Measurements from ENCODE around the gene SACS. TPM values are rescaled to one million over a fixed set of nuclear protein-coding genes. Genes with fewer than 3 reads are reported as not detected.
"Not testable (repeated sequence)": the region's sequence is repeated elsewhere in the genome, so short reads cannot be mapped to it uniquely, and the experiment has no call there.

The SACS gene
- total RNA-seq, 2 experiments from 2014 or later: 17.7 to 20.8 TPM

GRCh38 chr13:23414682-23415081, 18.8 kb downstream of the SACS start:
- H3K4me1 Mint-ChIP-seq: no peaks in the 10 kb centered on the region
- no peak overlapping the region for H3K4me3 Mint-ChIP-seq
- ChIA-PET POLR2A (no interaction called here), CTCF (no interaction called here)
- no peak for DNase-seq
- H3K36me3 Mint-ChIP-seq (ENCODE audit: low read depth): no peaks in the 10 kb centered on the region
- H3K9me3 Mint-ChIP-seq: no peaks in the 10 kb centered on the region
- peaks cover 4% of the 10 kb centered on the region for H3K27me3 Mint-ChIP-seq
- H3K27ac Mint-ChIP-seq: no peak overlapping the region

- no peak for DNase-seq
- H3K4me3 Mint-ChIP-seq: no peak overlapping the region
- no peaks in the 10 kb centered on the region for H3K9me3 Mint-ChIP-seq
- ChIA-PET POLR2A (no interaction called here), CTCF (no interaction called here)
- H3K36me3 Mint-ChIP-seq (ENCODE audit: low read depth): no peaks in the 10 kb centered on the region
- H3K4me1 Mint-ChIP-seq: peaks cover 1% of the 10 kb centered on the region
- H3K27me3 Mint-ChIP-seq: peaks cover 4% of the 10 kb centered on the region
- H3K27ac Mint-ChIP-seq: no peak overlapping the region
These were observed 21.8 kb downstream of the SACS start for GRCh38 chr13:23411706-23412105.

- CTCF ChIA-PET: no interaction called here
- POLR2A ChIA-PET: no interaction called here
- H3K9me3 Mint-ChIP-seq: no peaks in the 10 kb centered on the region
- peaks cover 1% of the 10 kb centered on the region for H3K4me1 Mint-ChIP-seq
- DNase-seq: no peak
- H3K27ac Mint-ChIP-seq: no peak overlapping the region
- H3K36me3 Mint-ChIP-seq (ENCODE audit: low read depth): no peaks in the 10 kb centered on the region
- no peak overlapping the region for H3K4me3 Mint-ChIP-seq
- peaks cover 4% of the 10 kb centered on the region for H3K27me3 Mint-ChIP-seq
These were observed 22.3 kb downstream of the SACS start for GRCh38 chr13:23411220-23411619.

DNA sequence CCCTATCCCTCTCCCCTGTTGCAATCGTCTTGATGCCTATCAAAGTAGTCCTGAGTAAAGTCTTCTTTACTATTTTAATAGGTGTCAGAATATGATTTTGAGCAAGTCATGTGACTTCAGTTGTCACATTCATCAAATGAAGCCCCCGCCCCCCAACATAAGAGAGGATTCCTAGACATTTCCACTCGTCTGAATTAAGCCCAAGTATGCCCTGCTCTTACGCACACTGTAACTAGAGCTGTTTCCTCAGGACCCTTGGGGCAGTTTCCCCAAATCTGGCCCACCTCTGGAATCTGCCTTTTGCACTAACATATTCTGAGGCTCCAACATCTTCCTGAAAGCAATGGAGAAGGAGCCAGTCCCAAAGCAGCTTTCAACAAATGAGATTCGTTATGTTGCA, 25.5 kb downstream of the SACS start:
- Mint-ChIP-seq H3K36me3 (ENCODE audit: low read depth) (no peaks in the 10 kb centered on the region), H3K4me3 (no peak overlapping the region), H3K27me3 (peaks cover 14% of the 10 kb centered on the region), H3K9me3 (no peaks in the 10 kb centered on the region), H3K4me1 (peaks cover 1% of the 10 kb centered on the region), H3K27ac (no peak overlapping the region)
- POLR2A ChIA-PET: interaction anchor here (0.5 kb wide), 1 partner anchor 1050 kb away, joined by 3 read pairs; no protein-coding TSS in a partner anchor
- CTCF ChIA-PET: interaction anchor here (1.3 kb wide), 1 partner anchor 16 kb away, joined by 5 read pairs; no protein-coding TSS in a partner anchor
- no peak for DNase-seq

DNA sequence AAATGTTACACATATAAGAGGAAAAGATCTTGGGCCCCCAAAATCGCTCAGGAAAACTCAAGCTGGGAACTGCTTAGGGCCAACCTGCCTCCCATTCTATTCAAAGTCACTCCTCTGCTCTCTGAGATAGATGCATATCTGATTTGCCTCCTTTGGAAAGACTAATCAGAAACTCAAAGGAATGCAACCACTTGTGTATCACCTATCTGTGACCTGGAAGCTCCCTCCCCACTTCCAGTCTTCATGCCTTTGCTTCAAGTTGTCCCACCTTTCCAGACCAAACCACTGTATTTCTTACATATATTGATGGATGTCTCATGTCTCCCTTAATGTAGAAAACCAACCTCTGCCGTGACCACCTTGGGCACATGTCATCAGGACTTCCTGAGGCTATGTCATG, 32.3 kb downstream of the SACS start:
- H3K27me3 Mint-ChIP-seq: peaks cover 12% of the 10 kb centered on the region
- H3K4me3 Mint-ChIP-seq; DNase-seq; POLR2A ChIA-PET; H3K36me3 Mint-ChIP-seq (ENCODE audit: low read depth); CTCF ChIA-PET; H3K27ac Mint-ChIP-seq; H3K4me1 Mint-ChIP-seq: not testable (repeated sequence)
- peaks cover 12% of the 10 kb centered on the region for H3K9me3 Mint-ChIP-seq

GRCh38 chr13:23399347-23399746, 34.2 kb downstream of the SACS start:
- no peak for DNase-seq
- H3K27me3 Mint-ChIP-seq: peaks cover 11% of the 10 kb centered on the region
- ChIA-PET POLR2A (no interaction called here), CTCF (no interaction called here)
- H3K36me3 Mint-ChIP-seq (ENCODE audit: low read depth): no peaks in the 10 kb centered on the region
- H3K4me3 Mint-ChIP-seq: no peak overlapping the region
- H3K9me3 Mint-ChIP-seq: peaks cover 12% of the 10 kb centered on the region
- H3K27ac Mint-ChIP-seq: no peak overlapping the region
- H3K4me1 Mint-ChIP-seq: no peaks in the 10 kb centered on the region

DNA sequence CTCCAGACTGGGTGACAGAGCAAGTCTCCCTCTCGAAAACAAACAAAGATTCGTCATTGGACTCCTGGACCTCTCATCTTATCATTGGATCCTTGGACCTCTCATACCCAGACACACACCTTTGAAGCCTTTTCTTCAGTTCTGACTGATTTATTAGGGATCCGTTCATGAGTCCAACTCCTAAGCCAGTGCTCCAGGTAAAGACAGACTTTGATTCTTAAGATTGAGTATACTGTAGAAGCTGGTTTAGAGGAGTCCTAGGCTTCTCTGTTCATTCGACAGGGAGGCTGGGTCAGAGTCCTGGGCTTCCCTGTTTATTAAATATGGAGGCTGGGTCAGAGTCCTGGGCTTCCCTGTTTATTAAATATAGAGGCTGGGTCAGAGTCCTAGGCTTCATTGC, 38.7 kb downstream of the SACS start:
- no peak for DNase-seq
- peaks cover 9% of the 10 kb centered on the region for H3K9me3 Mint-ChIP-seq
- no peak overlapping the region for H3K27ac Mint-ChIP-seq
- POLR2A ChIA-PET: no interaction called here
- no peaks in the 10 kb centered on the region for H3K4me1 Mint-ChIP-seq
- H3K36me3 Mint-ChIP-seq (ENCODE audit: low read depth): no peaks in the 10 kb centered on the region
- peaks cover 2% of the 10 kb centered on the region for H3K27me3 Mint-ChIP-seq
- H3K4me3 Mint-ChIP-seq: no peak overlapping the region
- CTCF ChIA-PET: no interaction called here

GRCh38 chr13:23392925-23393645, 40.4 kb downstream of the SACS start:
- DNase-seq: no peak
- Mint-ChIP-seq H3K4me1 (no peaks in the 10 kb centered on the region), H3K27me3 (peaks cover 2% of the 10 kb centered on the region), H3K9me3 (no peaks in the 10 kb centered on the region), H3K4me3 (no peak overlapping the region), H3K36me3 (ENCODE audit: low read depth) (no peaks in the 10 kb centered on the region), H3K27ac (no peak overlapping the region)
- ChIA-PET CTCF (no interaction called here), POLR2A (no interaction called here)

DNA sequence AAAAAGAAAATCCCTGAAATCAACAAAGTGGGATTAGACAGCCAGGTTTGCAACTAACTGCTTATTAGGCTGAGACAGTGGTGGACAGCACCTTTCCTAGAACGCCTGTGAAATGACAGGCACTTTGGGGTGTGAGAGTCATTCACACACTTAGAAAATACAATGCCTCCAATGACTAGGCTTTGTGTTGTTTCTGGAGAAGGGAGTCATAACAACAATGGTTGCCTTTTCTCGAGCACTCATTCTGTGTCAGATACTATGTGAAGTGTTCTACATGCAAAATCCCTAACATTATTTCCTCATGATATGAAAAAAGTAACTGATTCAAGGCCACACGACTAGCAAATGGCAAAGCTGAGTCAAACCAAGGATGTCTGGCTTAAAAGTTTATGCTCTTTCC, 41.2 kb downstream of the SACS start:
- no peak overlapping the region for H3K4me3 Mint-ChIP-seq
- no peaks in the 10 kb centered on the region for H3K9me3 Mint-ChIP-seq
- H3K36me3 Mint-ChIP-seq (ENCODE audit: low read depth): no peaks in the 10 kb centered on the region
- ChIA-PET POLR2A (no interaction called here), CTCF (no interaction called here)
- H3K27me3 Mint-ChIP-seq: peaks cover 5% of the 10 kb centered on the region
- no peak for DNase-seq
- H3K27ac Mint-ChIP-seq: no peak overlapping the region
- no peaks in the 10 kb centered on the region for H3K4me1 Mint-ChIP-seq

DNA sequence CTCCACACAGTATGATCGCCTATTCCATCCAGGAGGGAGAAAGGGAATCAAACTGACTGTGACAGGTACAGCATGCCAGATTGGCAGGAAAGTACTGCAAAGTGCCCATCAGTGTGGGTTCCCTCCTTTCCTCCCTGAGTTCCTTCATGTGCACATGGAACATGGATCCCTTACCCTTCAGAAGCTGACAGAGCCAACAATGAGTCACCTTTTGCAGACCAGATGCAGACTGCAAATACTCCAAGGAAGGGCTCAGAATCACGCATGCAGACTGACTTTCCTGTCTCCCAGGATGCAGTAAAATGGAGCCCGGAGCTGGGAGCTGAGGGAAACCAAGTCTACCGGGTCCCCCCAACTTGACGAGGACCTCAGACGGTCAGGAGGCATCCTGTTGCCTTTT, 41.8 kb downstream of the SACS start:
- Mint-ChIP-seq H3K4me3 (no peak overlapping the region), H3K27me3 (peaks cover 5% of the 10 kb centered on the region), H3K36me3 (ENCODE audit: low read depth) (no peaks in the 10 kb centered on the region), H3K27ac (no peak overlapping the region), H3K9me3 (no peaks in the 10 kb centered on the region), H3K4me1 (peaks cover 2% of the 10 kb centered on the region)
- no peak for DNase-seq
- ChIA-PET CTCF (no interaction called here), POLR2A (no interaction called here)

- DNase-seq: no peak
- no peaks in the 10 kb centered on the region for H3K9me3 Mint-ChIP-seq
- no peak overlapping the region for H3K4me3 Mint-ChIP-seq
- peaks cover 14% of the 10 kb centered on the region for H3K27me3 Mint-ChIP-seq
- peaks cover 26% of the 10 kb centered on the region for H3K4me1 Mint-ChIP-seq
- no peak overlapping the region for H3K27ac Mint-ChIP-seq
- H3K36me3 Mint-ChIP-seq (ENCODE audit: low read depth): no peaks in the 10 kb centered on the region
- ChIA-PET CTCF (no interaction called here), POLR2A (interaction anchor here (1.0 to 1.5 kb wide), 2 partner anchors 11 to 14 kb away, joined by 4 to 6 read pairs; no protein-coding TSS in a partner anchor)
These were observed 47.0 kb downstream of the SACS start for GRCh38 chr13:23386533-23386932.

- CTCF ChIA-PET: no interaction called here
- Mint-ChIP-seq H3K36me3 (ENCODE audit: low read depth) (no peaks in the 10 kb centered on the region), H3K4me1 (peaks cover 26% of the 10 kb centered on the region), H3K27ac (no peak overlapping the region), H3K4me3 (no peak overlapping the region), H3K9me3 (no peaks in the 10 kb centered on the region), H3K27me3 (peaks cover 14% of the 10 kb centered on the region)
- POLR2A ChIA-PET: interaction anchor here (1.0 to 1.5 kb wide), 2 partner anchors 10 to 14 kb away, joined by 4 to 6 read pairs; no protein-coding TSS in a partner anchor
- no peak for DNase-seq
These were observed 47.6 kb downstream of the SACS start for GRCh38 chr13:23385931-23386330.

- H3K4me1 Mint-ChIP-seq: peaks cover 38% of the 10 kb centered on the region
- H3K9me3 Mint-ChIP-seq: no peaks in the 10 kb centered on the region
- H3K36me3 Mint-ChIP-seq (ENCODE audit: low read depth): no peaks in the 10 kb centered on the region
- no peak overlapping the region for H3K27ac Mint-ChIP-seq
- H3K27me3 Mint-ChIP-seq: peaks cover 12% of the 10 kb centered on the region
- ChIA-PET CTCF (no interaction called here), POLR2A (no interaction called here)
- no peak overlapping the region for H3K4me3 Mint-ChIP-seq
- DNase-seq: no peak
These were observed 49.4 kb downstream of the SACS start for GRCh38 chr13:23384111-23384510.

DNA sequence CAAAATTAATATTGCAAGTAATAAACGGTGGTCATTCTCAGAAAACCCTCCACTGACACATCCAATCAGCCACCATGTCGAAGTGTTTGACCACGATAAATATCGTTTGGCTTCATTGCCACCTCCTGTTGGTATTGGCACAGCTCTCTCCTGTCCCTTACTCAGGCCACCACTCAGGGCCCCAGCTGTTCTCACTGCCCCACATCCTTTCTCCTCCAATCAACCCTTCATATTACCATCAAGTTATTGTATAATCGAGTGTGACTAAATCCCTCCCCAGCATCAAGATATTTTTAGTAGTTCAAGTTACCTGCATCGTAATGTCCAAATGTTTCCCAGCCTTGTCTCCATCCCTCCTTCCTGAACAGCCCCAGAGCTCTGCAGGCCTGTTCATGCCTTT, 50.4 kb downstream of the SACS start:
- H3K9me3 Mint-ChIP-seq: no peaks in the 10 kb centered on the region
- H3K27me3 Mint-ChIP-seq: peaks cover 12% of the 10 kb centered on the region
- no peak for DNase-seq
- no peaks in the 10 kb centered on the region for H3K36me3 Mint-ChIP-seq (ENCODE audit: low read depth)
- H3K4me3 Mint-ChIP-seq: no peak overlapping the region
- H3K27ac Mint-ChIP-seq: no peak overlapping the region
- ChIA-PET CTCF (no interaction called here), POLR2A (no interaction called here)
- peaks cover 47% of the 10 kb centered on the region for H3K4me1 Mint-ChIP-seq

Data from activated CD4-positive, alpha-beta memory T cell treated with anti-CD3 and anti-CD28 coated beads, Interleukin-2, amount 10 ng/mL, durations not matched to agents 7 days and 5 days (primary cell).